ENCODE measurements around the gene TFAP2E. TPM values are rescaled to one million over a fixed set of nuclear protein-coding genes. Genes with fewer than 3 reads are reported as not detected.

Gene TFAP2E
- total and polyA plus RNA-seq, 2 donors = 0.52 to 4.7 TPM

- Histone ChIP-seq H3K36me3 (ENCODE audit: control insufficient read depth in 2 of 2, insufficient read depth in 2 of 2, low read length in 1 of 2) (peaks cover 11 to 48% of the 10 kb centered on the region in 2 donors), H3K27ac (ENCODE audit: low read depth in 1 of 2, low read length in 1 of 2) (no peak overlapping the region), H3K4me3 (ENCODE audit: low read length in 2 of 2) (no peak overlapping the region), H3K4me1 (ENCODE audit: control insufficient read depth in 2 of 2, insufficient read depth in 2 of 2, low read length in 2 of 2) (no peaks in the 10 kb centered on the region), H3K9me3 (ENCODE audit: control insufficient read depth in 2 of 2, insufficient read depth in 1 of 2, low read length in 1 of 2) (no peaks in the 10 kb centered on the region), H3K27me3 (ENCODE audit: control insufficient read depth in 2 of 2, insufficient read depth in 1 of 2, low read length in 1 of 2) (no peaks in the 10 kb centered on the region)
- WGBS = 99% methylated on average over 7 of the region's 7 CpGs
- DNase-seq (ENCODE audit: low read depth in 6 of 9, low spot score in 9 of 9) = no peak
Observed at GRCh38 chr1:35611655-35612054, 38.5 kb downstream of the TFAP2E start.

DNA sequence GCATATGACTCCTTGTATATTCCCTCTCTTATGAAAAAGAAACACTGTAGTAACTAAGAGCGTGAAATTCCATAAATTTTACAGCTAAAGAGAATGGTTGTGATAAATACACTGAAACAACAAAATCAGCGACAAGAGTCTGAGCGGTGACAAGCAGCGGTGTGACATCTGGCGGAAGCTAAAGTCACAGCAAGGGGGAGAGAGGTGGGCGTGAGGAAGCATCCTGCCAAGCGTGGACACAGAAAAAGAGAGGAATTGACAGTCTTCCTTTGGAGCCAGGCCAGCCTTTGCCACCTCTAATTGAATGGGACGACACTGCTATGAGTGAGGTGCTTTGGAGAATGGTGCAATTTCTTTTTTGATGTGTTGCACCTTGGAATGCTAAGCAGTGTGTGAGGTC is 42.3 kb downstream of the TFAP2E start:
- Histone ChIP-seq H3K4me3 (ENCODE audit: low read length in 2 of 2) (no peak overlapping the region), H3K27ac (ENCODE audit: low read depth in 1 of 2, low read length in 1 of 2) (no peak overlapping the region), H3K27me3 (ENCODE audit: control insufficient read depth in 2 of 2, insufficient read depth in 1 of 2, low read length in 1 of 2) (no peaks in the 10 kb centered on the region), H3K4me1 (ENCODE audit: control insufficient read depth in 2 of 2, insufficient read depth in 2 of 2, low read length in 2 of 2) (no peaks in the 10 kb centered on the region), H3K36me3 (ENCODE audit: control insufficient read depth in 2 of 2, insufficient read depth in 2 of 2, low read length in 1 of 2) (peaks cover 8 to 42% of the 10 kb centered on the region in 2 donors), H3K9me3 (ENCODE audit: control insufficient read depth in 2 of 2, insufficient read depth in 1 of 2, low read length in 1 of 2) (no peaks in the 10 kb centered on the region)
- 97% methylated on average over 8 of the region's 8 CpGs for WGBS
- DNase-seq (ENCODE audit: low read depth in 6 of 9, low spot score in 9 of 9) = no peak

- no peaks in the 10 kb centered on the region for H3K9me3 ChIP-seq (ENCODE audit: control insufficient read depth in 2 of 2, insufficient read depth in 1 of 2, low read length in 1 of 2)
- no peak overlapping the region for H3K4me3 ChIP-seq (ENCODE audit: low read length in 2 of 2)
- WGBS = 96% methylated on average over 6 of the region's 6 CpGs
- H3K27ac ChIP-seq (ENCODE audit: low read depth in 1 of 2, low read length in 1 of 2) = no peak overlapping the region
- H3K4me1 ChIP-seq (ENCODE audit: control insufficient read depth in 2 of 2, insufficient read depth in 2 of 2, low read length in 2 of 2) = no peaks in the 10 kb centered on the region
- H3K36me3 ChIP-seq (ENCODE audit: control insufficient read depth in 2 of 2, insufficient read depth in 2 of 2, low read length in 1 of 2) = peaks cover 15 to 41% of the 10 kb centered on the region in 2 donors
- DNase-seq (ENCODE audit: low read depth in 6 of 9, low spot score in 9 of 9) = no peak
- no peaks in the 10 kb centered on the region for H3K27me3 ChIP-seq (ENCODE audit: control insufficient read depth in 2 of 2, insufficient read depth in 1 of 2, low read length in 1 of 2)
Observed at GRCh38 chr1:35619237-35620121, 46.4 kb downstream of the TFAP2E start.

GRCh38 chr1:35622510-35623178 is 49.5 kb downstream of the TFAP2E start:
- Histone ChIP-seq H3K27ac (ENCODE audit: low read depth in 1 of 2, low read length in 1 of 2) (no peak overlapping the region), H3K4me1 (ENCODE audit: control insufficient read depth in 2 of 2, insufficient read depth in 2 of 2, low read length in 2 of 2) (no peaks in the 10 kb centered on the region), H3K9me3 (ENCODE audit: control insufficient read depth in 2 of 2, insufficient read depth in 1 of 2, low read length in 1 of 2) (no peaks in the 10 kb centered on the region), H3K4me3 (ENCODE audit: low read length in 2 of 2) (no peak overlapping the region), H3K27me3 (ENCODE audit: control insufficient read depth in 2 of 2, insufficient read depth in 1 of 2, low read length in 1 of 2) (no peaks in the 10 kb centered on the region), H3K36me3 (ENCODE audit: control insufficient read depth in 2 of 2, insufficient read depth in 2 of 2, low read length in 1 of 2) (peaks cover 20 to 46% of the 10 kb centered on the region in 2 donors)
- WGBS = 96% methylated on average over 4 of the region's 4 CpGs
- DNase-seq (ENCODE audit: low read depth in 6 of 9, low spot score in 9 of 9) = no peak

GRCh38 chr1:35623832-35624231 is 50.7 kb downstream of the TFAP2E start:
- H3K9me3 ChIP-seq (ENCODE audit: control insufficient read depth in 2 of 2, insufficient read depth in 1 of 2, low read length in 1 of 2) = no peaks in the 10 kb centered on the region
- H3K27ac ChIP-seq (ENCODE audit: low read depth in 1 of 2, low read length in 1 of 2) = no peak overlapping the region
- no peaks in the 10 kb centered on the region for H3K4me1 ChIP-seq (ENCODE audit: control insufficient read depth in 2 of 2, insufficient read depth in 2 of 2, low read length in 2 of 2)
- H3K36me3 ChIP-seq (ENCODE audit: control insufficient read depth in 2 of 2, insufficient read depth in 2 of 2, low read length in 1 of 2) = peaks cover 16 to 45% of the 10 kb centered on the region in 2 donors
- no peaks in the 10 kb centered on the region for H3K27me3 ChIP-seq (ENCODE audit: control insufficient read depth in 2 of 2, insufficient read depth in 1 of 2, low read length in 1 of 2)
- DNase-seq (ENCODE audit: low read depth in 6 of 9, low spot score in 9 of 9) = no peak
- no peak overlapping the region for H3K4me3 ChIP-seq (ENCODE audit: low read length in 2 of 2)

DNA sequence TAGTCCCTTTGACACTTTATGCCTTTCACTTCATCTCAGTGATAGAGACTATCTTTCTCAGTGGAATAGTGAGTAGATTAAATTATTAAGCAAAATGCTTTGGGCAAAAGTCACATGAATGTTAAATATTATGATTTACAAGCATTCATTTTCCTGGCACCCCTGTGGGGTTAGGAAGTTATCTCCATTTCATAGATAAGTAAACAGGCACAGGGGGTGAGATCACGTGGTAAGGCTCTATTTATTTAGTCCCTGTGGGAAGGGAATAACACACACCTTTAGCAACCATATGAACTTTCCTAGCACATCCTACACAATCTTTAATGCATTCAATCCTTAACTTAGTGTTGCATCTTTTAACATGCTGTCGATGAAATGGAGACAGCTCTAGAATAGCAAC is 55.9 kb downstream of the TFAP2E start:
- Histone ChIP-seq H3K4me1 (ENCODE audit: control insufficient read depth in 2 of 2, insufficient read depth in 2 of 2, low read length in 2 of 2) (no peaks in the 10 kb centered on the region), H3K36me3 (ENCODE audit: control insufficient read depth in 2 of 2, insufficient read depth in 2 of 2, low read length in 1 of 2) (peaks cover 36 to 59% of the 10 kb centered on the region in 2 donors)

GRCh38 chr1:35631396-35631795 is 58.3 kb downstream of the TFAP2E start:
- no peak overlapping the region for H3K27ac ChIP-seq (ENCODE audit: low read depth in 1 of 2, low read length in 1 of 2)
- DNase-seq (ENCODE audit: low read depth in 6 of 9, low spot score in 9 of 9) = no peak

More for the DNA sequence above, 55.9 kb downstream of the TFAP2E start:
- Histone ChIP-seq H3K27ac (ENCODE audit: low read depth in 1 of 2, low read length in 1 of 2) (no peak overlapping the region), H3K27me3 (ENCODE audit: control insufficient read depth in 2 of 2, insufficient read depth in 1 of 2, low read length in 1 of 2) (no peaks in the 10 kb centered on the region), H3K4me3 (ENCODE audit: low read length in 2 of 2) (no peak overlapping the region), H3K9me3 (ENCODE audit: control insufficient read depth in 2 of 2, insufficient read depth in 1 of 2, low read length in 1 of 2) (no peaks in the 10 kb centered on the region)
- 97% methylated on average over 2 of the region's 2 CpGs for WGBS
- no peak for DNase-seq (ENCODE audit: low read depth in 6 of 9, low spot score in 9 of 9)

DNA sequence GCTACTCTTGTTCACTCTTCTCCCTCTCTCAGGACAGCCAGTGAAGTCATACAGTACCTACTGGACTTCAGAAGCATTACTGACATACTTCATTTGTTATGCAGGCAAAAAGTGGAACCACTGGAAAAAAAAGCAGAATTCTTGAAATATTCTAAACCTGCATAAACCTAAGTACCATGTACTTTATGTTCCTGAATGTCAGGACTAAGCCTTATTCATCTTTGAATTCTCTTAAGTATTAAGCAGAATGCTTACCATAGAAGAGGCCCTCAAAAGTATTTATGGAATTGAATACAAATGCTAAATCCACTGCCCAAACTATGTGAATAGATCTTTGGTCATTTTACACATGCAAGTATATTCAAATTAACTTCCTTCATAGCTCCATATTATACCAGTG is 60.4 kb downstream of the TFAP2E start:
- Histone ChIP-seq H3K9me3 (ENCODE audit: control insufficient read depth in 2 of 2, insufficient read depth in 1 of 2, low read length in 1 of 2) (no peaks in the 10 kb centered on the region), H3K27me3 (ENCODE audit: control insufficient read depth in 2 of 2, insufficient read depth in 1 of 2, low read length in 1 of 2) (no peaks in the 10 kb centered on the region), H3K4me3 (ENCODE audit: low read length in 2 of 2) (no peak overlapping the region), H3K4me1 (ENCODE audit: control insufficient read depth in 2 of 2, insufficient read depth in 2 of 2, low read length in 2 of 2) (no peaks in the 10 kb centered on the region), H3K27ac (ENCODE audit: low read depth in 1 of 2, low read length in 1 of 2) (no peak overlapping the region), H3K36me3 (ENCODE audit: control insufficient read depth in 2 of 2, insufficient read depth in 2 of 2, low read length in 1 of 2) (peaks cover 45 to 57% of the 10 kb centered on the region in 2 donors)
- no peak for DNase-seq (ENCODE audit: low read depth in 6 of 9, low spot score in 9 of 9)

More at GRCh38 chr1:35631396-35631795, 58.3 kb downstream of the TFAP2E start:
- Histone ChIP-seq H3K4me3 (ENCODE audit: low read length in 2 of 2) (no peak overlapping the region), H3K4me1 (ENCODE audit: control insufficient read depth in 2 of 2, insufficient read depth in 2 of 2, low read length in 2 of 2) (no peaks in the 10 kb centered on the region), H3K27me3 (ENCODE audit: control insufficient read depth in 2 of 2, insufficient read depth in 1 of 2, low read length in 1 of 2) (no peaks in the 10 kb centered on the region), H3K9me3 (ENCODE audit: control insufficient read depth in 2 of 2, insufficient read depth in 1 of 2, low read length in 1 of 2) (no peaks in the 10 kb centered on the region), H3K36me3 (ENCODE audit: control insufficient read depth in 2 of 2, insufficient read depth in 2 of 2, low read length in 1 of 2) (peaks cover 50 to 69% of the 10 kb centered on the region in 2 donors)
- WGBS = 96% methylated on average over 3 of the region's 3 CpGs

DNA sequence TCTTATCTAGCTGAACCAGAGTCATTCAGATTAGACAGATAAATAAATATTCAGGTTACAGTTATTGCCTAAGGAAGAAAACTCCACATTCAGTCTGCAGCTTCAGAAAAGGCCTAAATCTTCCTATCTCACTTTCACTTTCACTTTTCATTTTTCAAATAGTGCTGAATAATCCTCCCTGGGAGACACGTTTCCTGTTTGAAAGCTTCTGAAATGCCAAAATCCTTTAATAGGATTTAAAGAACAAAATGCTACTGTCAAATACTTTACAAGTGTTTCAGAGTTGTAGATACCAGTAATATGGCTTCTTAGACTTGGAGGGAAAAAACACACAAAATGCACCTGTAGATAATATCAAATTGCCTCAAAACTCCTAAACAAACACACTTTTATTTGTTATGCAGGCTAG is 64.3 kb downstream of the TFAP2E start:
- peak overlapping the region in 1 of 2 donors; percentile 12 for H3K4me3 ChIP-seq (ENCODE audit: low read length in 2 of 2)
- 0% methylated on average over 1 of the region's 1 CpG for WGBS

More for the DNA sequence above, 64.3 kb downstream of the TFAP2E start:
- Histone ChIP-seq H3K4me1 (ENCODE audit: control insufficient read depth in 2 of 2, insufficient read depth in 2 of 2, low read length in 2 of 2) (peaks cover 3 to 7% of the 10 kb centered on the region in 2 donors), H3K27me3 (ENCODE audit: control insufficient read depth in 2 of 2, insufficient read depth in 1 of 2, low read length in 1 of 2) (peaks cover 0 to 1% of the 10 kb centered on the region in 2 donors), H3K9me3 (ENCODE audit: control insufficient read depth in 2 of 2, insufficient read depth in 1 of 2, low read length in 1 of 2) (no peaks in the 10 kb centered on the region), H3K36me3 (ENCODE audit: control insufficient read depth in 2 of 2, insufficient read depth in 2 of 2, low read length in 1 of 2) (peaks cover 23 to 24% of the 10 kb centered on the region in 2 donors), H3K27ac (ENCODE audit: low read depth in 1 of 2, low read length in 1 of 2) (peak overlapping the region in 1 of 2 donors; percentile 39)
- peak; percentile 9 to 65 (median 43) for DNase-seq (ENCODE audit: low read depth in 6 of 9, low spot score in 9 of 9)
